OCI-LY7 (cell line): ENCODE results near the gene LDLRAD2.

Experiments
- EZH2phosphoT487 ChIP-seq: fragments of 200-600 bp; sonication (generic); IDR thresholded peaks from 2 replicates; pipeline ENCODE4 v1.6.1; 2018; ENCODE audit warnings: low read depth, borderline replicate concordance, mild to moderate bottlenecking, mixed run types, antibody characterized with exemption, low read length, moderate library complexity, mixed read lengths
- TF ChIP-seq, protein P1 (sequence below): fragments of 200-600 bp; sonication (generic); conservative IDR thresholded peaks from 2 replicates; pipeline ENCODE4 v1.5.1; 2014; ENCODE audit warnings: mild to moderate bottlenecking, antibody characterized with exemption, low read length, moderate library complexity, mixed read lengths

DNA sequence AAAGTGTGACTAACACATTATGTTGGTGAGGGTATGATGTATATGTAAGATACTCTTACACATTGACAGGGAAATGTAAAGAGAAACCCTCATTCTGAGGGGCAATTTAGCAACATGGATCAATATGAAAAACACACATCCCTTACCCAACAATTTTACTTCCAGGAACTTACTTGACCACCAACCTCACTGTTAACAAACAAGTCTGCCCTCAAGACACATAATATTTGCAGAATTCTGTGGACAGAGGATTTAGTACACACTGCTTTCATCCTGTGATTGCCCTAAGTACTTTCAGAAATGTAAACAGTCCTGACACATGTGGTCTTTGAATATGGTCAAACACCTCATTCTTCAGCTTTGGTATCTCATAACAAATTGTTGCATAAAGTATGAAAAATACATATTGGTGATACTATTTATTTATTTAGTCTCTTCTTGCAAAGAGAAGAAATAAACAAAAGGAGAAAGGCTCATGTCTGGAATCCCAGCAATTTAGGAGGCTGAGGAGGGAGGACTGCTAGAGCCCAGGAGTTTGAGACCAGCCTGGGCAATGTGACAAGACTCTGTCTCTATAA is 36.0 kb upstream of the LDLRAD2 start:
- TF ChIP-seq, protein P1, sequence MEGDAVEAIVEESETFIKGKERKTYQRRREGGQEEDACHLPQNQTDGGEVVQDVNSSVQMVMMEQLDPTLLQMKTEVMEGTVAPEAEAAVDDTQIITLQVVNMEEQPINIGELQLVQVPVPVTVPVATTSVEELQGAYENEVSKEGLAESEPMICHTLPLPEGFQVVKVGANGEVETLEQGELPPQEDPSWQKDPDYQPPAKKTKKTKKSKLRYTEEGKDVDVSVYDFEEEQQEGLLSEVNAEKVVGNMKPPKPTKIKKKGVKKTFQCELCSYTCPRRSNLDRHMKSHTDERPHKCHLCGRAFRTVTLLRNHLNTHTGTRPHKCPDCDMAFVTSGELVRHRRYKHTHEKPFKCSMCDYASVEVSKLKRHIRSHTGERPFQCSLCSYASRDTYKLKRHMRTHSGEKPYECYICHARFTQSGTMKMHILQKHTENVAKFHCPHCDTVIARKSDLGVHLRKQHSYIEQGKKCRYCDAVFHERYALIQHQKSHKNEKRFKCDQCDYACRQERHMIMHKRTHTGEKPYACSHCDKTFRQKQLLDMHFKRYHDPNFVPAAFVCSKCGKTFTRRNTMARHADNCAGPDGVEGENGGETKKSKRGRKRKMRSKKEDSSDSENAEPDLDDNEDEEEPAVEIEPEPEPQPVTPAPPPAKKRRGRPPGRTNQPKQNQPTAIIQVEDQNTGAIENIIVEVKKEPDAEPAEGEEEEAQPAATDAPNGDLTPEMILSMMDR: no peak
- no peak for TF ChIP-seq EZH2phosphoT487
